MM.1S (cell line): ENCODE results near the gene PDE2A.
"Not testable (repeated sequence)": the region's sequence is repeated elsewhere in the genome, so short reads cannot be mapped to it uniquely, and the experiment has no call there.

Experiments
- DNase-seq: peaks from one replicate; pipeline ENCODE4 v3.0.0-alpha.2; 2015
- H2AFZ ChIP-seq: fragments of 300-600 bp; sonication (generic); 2 replicates; pipeline ENCODE4 v1.6.0; 2016; ENCODE audit warnings: antibody characterized with exemption, low read length
- H3F3A ChIP-seq: fragments of 300-600 bp; sonication (generic); 2 replicates; pipeline ENCODE4 v1.6.1; 2016; ENCODE audit warnings: mild to moderate bottlenecking, antibody characterized with exemption, low read length, moderate library complexity, mixed read lengths; ENCODE audit not compliant: insufficient read depth
- H3K27ac ChIP-seq: fragments of 300-600 bp; sonication (generic); 2 replicates; pipeline ENCODE4 v1.5.1; 2016; ENCODE audit warnings: mild to moderate bottlenecking, low read length
- H3K27me3 ChIP-seq: fragments of 300-600 bp; sonication (generic); replicated peaks from 2 replicates; pipeline ENCODE4 v1.6.0; 2016; ENCODE audit warnings: low read length; ENCODE audit not compliant: insufficient read depth
- H3K36me3 ChIP-seq: fragments of 300-600 bp; sonication (generic); replicated peaks from 2 replicates; pipeline ENCODE4 v1.6.1; 2016; ENCODE audit warnings: mild to moderate bottlenecking, low read length, mixed read lengths; ENCODE audit not compliant: insufficient read depth
- H3K4me1 ChIP-seq: fragments of 300-600 bp; sonication (generic); 2 replicates; pipeline ENCODE4 v1.6.1; 2016; ENCODE audit warnings: low read length, mixed read lengths
- H3K4me2 ChIP-seq: fragments of 300-600 bp; sonication (generic); 2 replicates; pipeline ENCODE4 v1.6.0; 2016; ENCODE audit warnings: low read depth, low read length
- H3K4me3 ChIP-seq: fragments of 300-600 bp; sonication (generic); 2 replicates; pipeline ENCODE4 v1.5.1; 2016; ENCODE audit warnings: low read length, mixed read lengths
- H3K79me2 ChIP-seq: fragments of 300-600 bp; sonication (generic); 2 replicates; pipeline ENCODE4 v1.6.1; 2016; ENCODE audit warnings: mixed run types, low read length, mixed read lengths
- H3K9ac ChIP-seq: fragments of 300-600 bp; sonication (generic); 2 replicates; pipeline ENCODE4 v1.6.1; 2016; ENCODE audit warnings: low read length, mixed read lengths
- H3K9me2 ChIP-seq: fragments of 300-600 bp; sonication (generic); replicated peaks from 2 replicates; pipeline ENCODE4 v1.6.1; 2016; ENCODE audit warnings: mild to moderate bottlenecking, low read length, mixed read lengths; ENCODE audit not compliant: insufficient read depth
- H3K9me3 ChIP-seq: fragments of 300-600 bp; sonication (generic); replicated peaks from 2 replicates; pipeline ENCODE4 v1.6.1; 2016; ENCODE audit warnings: mild to moderate bottlenecking, low read length, mixed read lengths; ENCODE audit not compliant: insufficient read depth
- H4K20me1 ChIP-seq: fragments of 300-600 bp; sonication (generic); 2 replicates; pipeline ENCODE4 v1.6.1; 2016; ENCODE audit warnings: mild to moderate bottlenecking, low read length, moderate library complexity, mixed read lengths; ENCODE audit not compliant: insufficient read depth
- CTCF ChIP-seq: fragments of 300-600 bp; sonication (generic); IDR thresholded peaks from 2 replicates; pipeline ENCODE4 v1.5.1; 2016; ENCODE audit warnings: antibody characterized with exemption, low read length, mixed read lengths
- EZH2 ChIP-seq: fragments of 300-600 bp; sonication (generic); optimal IDR thresholded peaks from 2 replicates; pipeline ENCODE3; 2017; ENCODE audit warnings: low read depth, mild to moderate bottlenecking, antibody characterized with exemption, low read length, mixed read lengths
- EZH2phosphoT487 ChIP-seq: fragments of 300-600 bp; sonication (generic); IDR thresholded peaks from 2 replicates; pipeline ENCODE4 v1.6.1; 2018; ENCODE audit warnings: antibody characterized with exemption, low read length

PDE2A gene

GRCh38 chr11:72562431-72562830 lies 111.8 kb downstream of the PDE2A start:
- Histone ChIP-seq H3K9me3 (no peaks in the 10 kb centered on the region), H3K4me1 (no peaks in the 10 kb centered on the region), H3K27me3 (no peaks in the 10 kb centered on the region), H4K20me1 (no peaks in the 10 kb centered on the region), H2AFZ (no peak overlapping the region), H3K79me2 (no peaks in the 10 kb centered on the region), H3K4me3 (no peak overlapping the region), H3K4me2 (no peak overlapping the region), H3K27ac (no peak overlapping the region), H3K9me2 (no peaks in the 10 kb centered on the region), H3K9ac (no peak overlapping the region), H3K36me3 (no peaks in the 10 kb centered on the region), H3F3A (no peaks in the 10 kb centered on the region)
- TF ChIP-seq CTCF (no peak), EZH2phosphoT487 (no peak), EZH2 (no peak)
- DNase-seq, result no peak

- Histone ChIP-seq H3K27ac (no peak overlapping the region), H4K20me1 (no peaks in the 10 kb centered on the region), H3K4me1 (no peaks in the 10 kb centered on the region), H3K4me2 (no peak overlapping the region), H2AFZ (no peak overlapping the region), H3F3A (no peaks in the 10 kb centered on the region), H3K4me3 (no peak overlapping the region), H3K9me2 (no peaks in the 10 kb centered on the region), H3K9me3 (no peaks in the 10 kb centered on the region), H3K27me3 (no peaks in the 10 kb centered on the region), H3K36me3 (no peaks in the 10 kb centered on the region), H3K9ac (no peak overlapping the region), H3K79me2 (no peaks in the 10 kb centered on the region)
- TF ChIP-seq EZH2 (no peak), CTCF (no peak), EZH2phosphoT487 (no peak)
- no peak for DNase-seq
Measured at GRCh38 chr11:72561856-72562255, 112.4 kb downstream of the PDE2A start.

DNA sequence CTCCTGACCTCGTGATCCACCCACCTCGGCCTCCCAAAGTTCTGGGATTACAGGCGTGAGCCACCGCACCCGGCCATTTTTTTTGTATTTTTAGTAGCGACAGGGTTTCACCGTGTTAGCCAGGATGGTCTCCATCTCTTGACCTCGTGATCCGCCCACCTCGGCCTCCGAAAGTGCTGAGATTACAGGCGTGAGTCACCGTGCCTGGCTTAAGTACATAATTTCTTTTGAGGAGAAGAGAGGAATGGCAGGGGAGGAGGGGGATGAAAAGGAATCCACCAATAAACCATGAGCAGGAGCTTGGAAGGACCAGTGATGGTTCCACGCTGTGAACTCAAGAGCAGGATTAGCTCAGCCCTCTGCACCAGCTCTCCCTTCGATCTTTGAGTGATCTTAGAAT lies 113.4 kb downstream of the PDE2A start:
- not testable (repeated sequence) for H2AFZ ChIP-seq, H3K9me3 ChIP-seq, H4K20me1 ChIP-seq, H3K27ac ChIP-seq, H3K4me3 ChIP-seq, H3K4me2 ChIP-seq, H3K36me3 ChIP-seq, DNase-seq, H3K9ac ChIP-seq, H3K4me1 ChIP-seq, H3F3A ChIP-seq, H3K9me2 ChIP-seq, H3K79me2 ChIP-seq, H3K27me3 ChIP-seq

DNA sequence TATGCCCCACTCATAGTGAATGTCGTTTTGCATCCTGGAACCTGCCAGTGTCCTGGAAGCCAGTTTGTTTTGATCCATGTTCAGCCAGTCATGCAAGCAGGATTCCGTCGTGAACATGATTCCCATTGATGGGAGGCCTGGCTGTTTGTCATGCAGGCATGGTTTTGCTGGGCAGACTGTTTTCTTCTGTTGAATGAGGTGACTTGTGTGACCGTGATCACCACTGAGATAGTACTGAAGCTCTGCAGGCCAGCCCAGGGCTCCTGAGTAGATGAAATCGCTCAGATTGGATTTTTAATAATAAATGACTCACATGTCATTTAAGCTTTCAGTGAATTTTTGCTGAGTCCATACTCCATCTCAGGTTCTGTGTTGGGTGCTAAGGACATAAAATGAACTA lies 117.8 kb downstream of the PDE2A start:
- Histone ChIP-seq H3K36me3 (no peaks in the 10 kb centered on the region), H3K9me2 (no peaks in the 10 kb centered on the region), H3K4me3 (no peak overlapping the region), H2AFZ (no peak overlapping the region), H3K4me1 (no peaks in the 10 kb centered on the region), H3K9ac (no peak overlapping the region), H4K20me1 (no peaks in the 10 kb centered on the region), H3K79me2 (no peaks in the 10 kb centered on the region), H3K27ac (no peak overlapping the region), H3K27me3 (0 out of 2 replicates have a peak, but pooled peaks cover 3% of the 10 kb centered on the region), H3F3A (no peaks in the 10 kb centered on the region), H3K9me3 (no peaks in the 10 kb centered on the region), H3K4me2 (no peak overlapping the region)
- TF ChIP-seq EZH2phosphoT487, result no peak
- no peak for TF ChIP-seq CTCF
- TF ChIP-seq EZH2, result no peak
- no peak for DNase-seq

GRCh38 chr11:72555014-72555522 lies 119.2 kb downstream of the PDE2A start:
- not testable (repeated sequence) for H3K9me2 ChIP-seq, H3K4me2 ChIP-seq, H3K36me3 ChIP-seq, H2AFZ ChIP-seq, H3K9me3 ChIP-seq, H3K79me2 ChIP-seq, H3F3A ChIP-seq, H3K27ac ChIP-seq, DNase-seq, H3K9ac ChIP-seq, H3K4me1 ChIP-seq, H3K27me3 ChIP-seq, H4K20me1 ChIP-seq, H3K4me3 ChIP-seq
